Chondrocyte (in vitro differentiated cells): ENCODE data around the gene MACROH2A1. TPM values are rescaled to one million over a fixed set of nuclear protein-coding genes. Genes with fewer than 3 reads are reported as not detected.

ENCODE experiments used
- DNase-seq: peaks from one replicate; pipeline ENCODE4 v3.0.0; 2021; ENCODE audit warnings: mixed read lengths, low spot score
- H3K27ac Mint-ChIP-seq: one replicate; pipeline ENCODE4 v1.8.0; 2021; ENCODE audit warnings: mild to moderate bottlenecking, moderate library complexity, mixed read lengths; ENCODE audit not compliant: unreplicated experiment
- H3K27me3 Mint-ChIP-seq: 2 replicates; pipeline ENCODE4 v1.8.0; 2021; ENCODE audit warnings: low read depth, mixed read lengths
- H3K36me3 Mint-ChIP-seq: 2 replicates; pipeline ENCODE4 v1.8.0; 2021; ENCODE audit warnings: low read depth, mixed read lengths
- H3K4me1 Mint-ChIP-seq: 2 replicates; pipeline ENCODE4 v1.8.0; 2021; ENCODE audit warnings: low read depth, mild to moderate bottlenecking, mixed read lengths
- H3K4me3 Mint-ChIP-seq: one replicate; pipeline ENCODE4 v1.8.0; 2021; ENCODE audit warnings: mild to moderate bottlenecking, moderate library complexity, mixed read lengths; ENCODE audit not compliant: unreplicated experiment
- H3K9me3 Mint-ChIP-seq: 2 replicates; pipeline ENCODE4 v1.8.0; 2021; ENCODE audit warnings: low read depth, mixed read lengths
- total RNA-seq: library from RNA; stranded (reverse); gene quantifications from 3 replicates; pipeline ENCODE4 v1.2.1, GENCODE V29; 2021
- TF ChIP-seq, protein P1 (sequence below): fragments of 200-600 bp; sonication (generic); IDR thresholded peaks from 2 replicates; pipeline ENCODE4 v1.5.0; 2021; ENCODE audit warnings: antibody characterized with exemption, mild to moderate bottlenecking, moderate library complexity

MACROH2A1 gene
- total RNA-seq, 1 donor from 2014 or later = 100 TPM

GRCh38 chr5:135323227-135323626 is 75.8 kb downstream of the MACROH2A1 start:
- no peak for DNase-seq
- Mint-ChIP-seq H3K27ac (no peak overlapping the region), H3K27me3 (peaks cover 2% of the 10 kb centered on the region), H3K4me3 (no peak overlapping the region), H3K9me3 (peaks cover 4% of the 10 kb centered on the region), H3K36me3 (peaks cover 2% of the 10 kb centered on the region), H3K4me1 (no peaks in the 10 kb centered on the region)
- TF ChIP-seq, protein P1, sequence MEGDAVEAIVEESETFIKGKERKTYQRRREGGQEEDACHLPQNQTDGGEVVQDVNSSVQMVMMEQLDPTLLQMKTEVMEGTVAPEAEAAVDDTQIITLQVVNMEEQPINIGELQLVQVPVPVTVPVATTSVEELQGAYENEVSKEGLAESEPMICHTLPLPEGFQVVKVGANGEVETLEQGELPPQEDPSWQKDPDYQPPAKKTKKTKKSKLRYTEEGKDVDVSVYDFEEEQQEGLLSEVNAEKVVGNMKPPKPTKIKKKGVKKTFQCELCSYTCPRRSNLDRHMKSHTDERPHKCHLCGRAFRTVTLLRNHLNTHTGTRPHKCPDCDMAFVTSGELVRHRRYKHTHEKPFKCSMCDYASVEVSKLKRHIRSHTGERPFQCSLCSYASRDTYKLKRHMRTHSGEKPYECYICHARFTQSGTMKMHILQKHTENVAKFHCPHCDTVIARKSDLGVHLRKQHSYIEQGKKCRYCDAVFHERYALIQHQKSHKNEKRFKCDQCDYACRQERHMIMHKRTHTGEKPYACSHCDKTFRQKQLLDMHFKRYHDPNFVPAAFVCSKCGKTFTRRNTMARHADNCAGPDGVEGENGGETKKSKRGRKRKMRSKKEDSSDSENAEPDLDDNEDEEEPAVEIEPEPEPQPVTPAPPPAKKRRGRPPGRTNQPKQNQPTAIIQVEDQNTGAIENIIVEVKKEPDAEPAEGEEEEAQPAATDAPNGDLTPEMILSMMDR = no peak

DNA sequence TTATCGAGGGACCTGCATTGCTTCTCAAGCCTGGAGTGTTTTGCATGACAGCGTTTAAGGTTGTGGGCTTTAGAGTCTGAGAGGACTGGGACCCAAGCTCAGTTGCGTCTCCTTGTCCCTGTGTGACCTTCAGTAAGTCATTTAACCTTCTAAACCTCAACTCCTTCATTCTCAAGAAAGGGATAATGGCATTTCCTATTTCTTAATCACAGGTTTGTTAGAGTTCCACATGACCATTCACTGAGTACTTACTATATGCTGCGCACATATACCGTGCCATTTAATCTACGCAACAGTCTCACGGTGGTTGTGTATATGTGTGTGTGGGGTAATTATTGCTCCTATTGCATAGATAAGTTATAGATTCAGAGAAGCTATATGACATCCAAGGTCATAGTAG is 76.3 kb downstream of the MACROH2A1 start:
- H3K27ac Mint-ChIP-seq = no peak overlapping the region
- H3K9me3 Mint-ChIP-seq = peaks cover 4% of the 10 kb centered on the region
- no peak for DNase-seq
- H3K4me1 Mint-ChIP-seq = no peaks in the 10 kb centered on the region
- H3K27me3 Mint-ChIP-seq = peaks cover 2% of the 10 kb centered on the region
- peaks cover 2% of the 10 kb centered on the region for H3K36me3 Mint-ChIP-seq
- TF ChIP-seq, protein P1 = no peak
- no peak overlapping the region for H3K4me3 Mint-ChIP-seq

DNA sequence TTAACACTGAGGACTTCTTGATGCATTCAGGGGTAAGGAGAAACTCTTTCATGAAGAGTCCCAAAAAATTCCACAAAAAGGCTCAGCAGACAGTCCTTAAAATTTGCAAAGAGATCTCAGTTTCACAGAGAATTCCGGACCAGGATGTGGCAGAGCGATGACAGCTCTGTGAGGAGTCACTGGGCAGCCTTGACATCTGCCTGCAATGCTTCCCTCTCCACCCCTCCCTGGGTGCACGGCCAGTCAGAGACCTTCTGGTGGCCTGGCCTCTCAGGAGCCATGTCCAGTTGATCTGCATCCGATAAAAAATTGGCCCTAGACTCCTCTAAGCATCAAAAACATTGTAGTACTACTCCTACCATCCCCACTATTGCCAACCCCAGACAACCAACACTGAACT is 76.8 kb downstream of the MACROH2A1 start:
- H3K27me3 Mint-ChIP-seq = peaks cover 4% of the 10 kb centered on the region
- H3K36me3 Mint-ChIP-seq = peaks cover 2% of the 10 kb centered on the region
- H3K4me1 Mint-ChIP-seq = no peaks in the 10 kb centered on the region
- H3K4me3 Mint-ChIP-seq = no peak overlapping the region
- no peak overlapping the region for H3K27ac Mint-ChIP-seq
- peaks cover 4% of the 10 kb centered on the region for H3K9me3 Mint-ChIP-seq
- TF ChIP-seq, protein P1 = no peak
- DNase-seq = no peak

- TF ChIP-seq, protein P1 = no peak
- no peaks in the 10 kb centered on the region for H3K4me1 Mint-ChIP-seq
- no peak overlapping the region for H3K27ac Mint-ChIP-seq
Observed at GRCh38 chr5:135320718-135321484, 78.1 kb downstream of the MACROH2A1 start.

GRCh38 chr5:135319928-135320606 is 79.0 kb downstream of the MACROH2A1 start:
- Mint-ChIP-seq H3K27me3 (peaks cover 6% of the 10 kb centered on the region), H3K36me3 (peaks cover 2% of the 10 kb centered on the region), H3K4me3 (no peak overlapping the region), H3K4me1 (no peaks in the 10 kb centered on the region), H3K9me3 (peaks cover 4% of the 10 kb centered on the region), H3K27ac (no peak overlapping the region)
- no peak for DNase-seq
- TF ChIP-seq, protein P1 = peak; percentile 38

More at GRCh38 chr5:135320718-135321484, 78.1 kb downstream of the MACROH2A1 start:
- peaks cover 2% of the 10 kb centered on the region for H3K36me3 Mint-ChIP-seq
- no peak for DNase-seq
- H3K9me3 Mint-ChIP-seq = peaks cover 4% of the 10 kb centered on the region
- H3K4me3 Mint-ChIP-seq = no peak overlapping the region
- H3K27me3 Mint-ChIP-seq = peaks cover 6% of the 10 kb centered on the region
